SIG-M5 treated with dmso at 0.1 percent for 504 hours (cell line): ENCODE data around the gene PRKCZ.

Experiments
- DNase-seq: peaks from one replicate; lab custom pipeline; 2025; ENCODE audit not compliant: unreplicated experiment; lab: John Stamatoyannopoulos, UW

Gene PRKCZ

DNA sequence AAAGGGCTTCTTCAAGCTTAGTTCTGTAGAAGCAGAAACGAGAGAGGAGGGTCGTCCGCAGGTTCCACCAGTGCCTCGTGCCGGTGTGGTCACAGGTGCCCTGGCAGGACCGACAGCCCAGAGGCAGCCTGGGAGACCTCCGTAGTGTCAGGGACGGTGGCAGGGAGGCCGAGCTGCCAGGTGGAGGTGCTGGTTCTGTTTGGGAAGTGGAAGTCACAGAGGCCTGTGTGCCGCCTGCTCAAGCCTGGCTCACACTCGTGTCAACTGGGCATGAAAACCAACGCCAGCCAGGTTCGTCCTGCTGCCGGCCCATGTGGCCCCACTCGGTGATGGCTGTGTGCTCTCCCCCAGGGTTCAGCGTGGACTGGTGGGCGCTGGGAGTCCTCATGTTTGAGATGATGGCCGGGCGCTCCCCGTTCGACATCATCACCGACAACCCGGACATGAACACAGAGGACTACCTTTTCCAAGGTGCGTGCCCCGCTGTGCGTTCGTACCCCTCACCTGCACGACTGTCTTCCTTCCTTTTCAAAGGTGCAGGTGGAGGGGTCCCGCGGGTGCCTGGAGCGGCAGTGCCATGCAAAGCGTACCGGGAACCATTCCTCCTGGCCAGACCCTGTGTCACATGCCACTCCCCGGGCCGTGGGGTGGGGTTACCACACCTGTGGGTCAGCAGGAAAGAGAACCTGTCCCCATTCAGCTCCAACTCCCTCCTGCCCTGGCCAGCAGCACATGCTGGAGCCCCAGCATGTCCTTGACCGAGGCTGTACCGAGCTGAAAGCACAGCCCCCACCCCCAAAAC lies 123.5 kb downstream of the PRKCZ start:
- DNase-seq, result no peak

DNA sequence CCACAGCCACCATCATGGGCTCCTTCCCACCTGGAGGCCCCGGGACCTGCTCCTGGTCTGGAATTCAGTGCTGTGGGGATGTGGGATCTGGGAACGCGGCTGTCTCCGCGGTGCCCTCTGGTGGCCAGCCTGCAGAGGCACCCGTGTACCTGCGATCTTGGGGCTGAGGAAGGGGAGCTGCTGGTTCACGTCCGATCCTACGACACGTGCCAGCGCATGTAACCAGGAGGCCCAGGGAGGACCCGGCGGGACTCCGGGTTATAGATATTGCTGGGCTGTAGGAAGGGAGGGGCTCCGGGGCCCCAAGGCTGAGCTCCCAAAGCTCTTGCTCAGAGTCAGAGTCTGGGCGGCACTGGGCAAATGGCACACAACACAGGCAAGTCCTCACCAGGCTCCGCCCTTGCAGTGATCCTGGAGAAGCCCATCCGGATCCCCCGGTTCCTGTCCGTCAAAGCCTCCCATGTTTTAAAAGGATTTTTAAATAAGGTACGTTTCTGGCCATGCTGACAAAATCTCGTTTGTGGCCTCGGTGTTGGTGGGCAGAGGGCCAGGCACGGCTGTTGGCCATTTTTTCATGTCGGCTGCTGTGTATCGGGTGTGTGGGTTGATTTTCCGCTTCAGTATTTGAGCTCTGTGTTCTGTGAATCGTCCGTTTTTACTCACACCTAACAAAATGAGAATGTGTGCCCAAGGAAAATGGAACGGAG lies 124.3 kb downstream of the PRKCZ start:
- DNase-seq, result peak; percentile 23

DNA sequence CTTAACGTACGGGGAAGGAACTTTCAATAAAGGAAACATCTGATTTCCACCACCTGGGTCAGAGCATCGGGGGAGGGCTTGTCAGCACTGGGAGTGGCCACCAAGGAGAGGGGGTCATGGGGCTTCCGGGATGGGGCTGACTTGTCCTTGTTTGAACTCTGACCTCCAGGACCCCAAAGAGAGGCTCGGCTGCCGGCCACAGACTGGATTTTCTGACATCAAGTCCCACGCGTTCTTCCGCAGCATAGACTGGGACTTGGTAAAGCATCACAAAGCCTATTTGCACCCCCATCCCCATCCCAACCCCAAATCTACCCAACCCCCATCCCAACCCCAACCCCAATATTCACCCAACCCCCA lies 124.8 kb downstream of the PRKCZ start:
- no peak for DNase-seq

DNA sequence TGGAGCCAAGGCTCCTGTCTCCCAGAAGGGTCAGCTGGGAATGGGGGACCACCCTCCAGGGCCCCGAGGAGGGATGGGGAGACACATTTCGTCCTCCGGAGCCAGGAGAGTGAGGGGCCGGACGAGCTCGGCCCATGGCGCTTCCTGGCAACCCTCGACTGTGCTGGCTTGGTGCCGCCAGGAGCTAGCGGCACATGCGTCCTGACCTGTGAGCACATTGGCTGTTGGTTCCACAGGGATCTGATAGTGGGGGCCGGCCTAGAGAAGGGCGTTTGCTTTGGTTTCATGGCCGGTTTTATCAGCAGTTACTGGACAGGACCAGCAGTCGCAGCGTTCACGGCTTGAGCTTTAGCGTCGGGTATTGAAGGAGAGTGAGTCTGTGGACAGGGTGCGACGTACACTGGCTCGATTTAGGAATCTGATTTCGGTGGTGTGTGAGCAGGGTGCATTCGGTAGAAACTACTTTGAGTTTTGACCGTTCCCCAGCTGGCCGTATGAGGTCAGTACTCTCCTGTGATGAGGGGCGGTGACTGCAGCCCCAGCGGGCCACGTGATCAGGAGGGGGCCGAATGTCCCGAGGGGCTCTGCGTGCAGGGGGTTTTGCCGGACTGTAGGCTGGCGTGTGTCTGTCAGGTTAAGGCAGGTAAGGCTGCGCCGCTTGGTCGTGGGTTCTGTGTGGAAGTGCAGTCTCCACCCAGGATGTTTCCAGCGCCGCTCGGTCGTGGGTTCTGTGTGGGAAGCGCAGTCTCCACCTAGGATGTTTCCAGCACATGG lies 125.7 kb downstream of the PRKCZ start:
- DNase-seq, result no peak

DNA sequence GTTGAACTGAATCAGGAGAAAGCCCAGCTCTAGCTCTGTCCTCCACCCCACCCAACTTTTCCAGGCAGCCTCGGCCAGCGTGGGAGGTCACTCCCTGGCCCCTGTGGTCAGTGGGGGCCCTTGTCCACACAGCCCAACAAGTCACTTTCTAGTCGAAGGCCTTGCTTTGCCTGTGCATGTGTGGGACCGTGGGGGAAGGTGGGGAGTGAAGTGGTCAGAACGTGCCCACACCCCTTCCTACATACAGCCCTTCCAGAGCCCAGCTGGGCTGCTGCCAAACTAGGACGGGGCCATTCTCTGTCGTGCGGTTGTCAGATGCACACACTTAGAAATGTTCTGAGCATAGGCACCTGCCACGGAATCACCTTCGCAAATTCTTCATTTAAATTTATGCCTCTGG lies 126.4 kb downstream of the PRKCZ start:
- no peak for DNase-seq

DNA sequence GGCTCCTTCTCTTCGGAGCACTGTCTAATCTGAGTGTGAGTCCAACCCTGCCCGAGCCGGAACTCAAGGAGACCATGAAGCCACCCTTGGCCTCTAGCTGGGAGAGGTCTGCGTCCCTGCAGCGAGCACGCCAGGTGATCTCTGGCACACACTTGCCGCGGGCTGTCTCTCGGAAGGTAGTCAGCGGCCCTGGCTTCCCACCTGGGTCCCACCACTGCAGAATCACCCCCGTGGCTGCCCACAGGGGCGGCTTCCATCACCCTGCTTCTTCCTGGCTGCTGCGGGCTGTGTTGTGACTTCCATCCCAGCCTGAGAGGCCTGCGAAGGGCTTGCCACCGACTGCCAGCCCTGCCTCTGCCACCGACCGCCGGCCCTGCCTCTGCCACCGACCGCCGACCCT lies 127.3 kb downstream of the PRKCZ start:
- DNase-seq, result no peak

DNA sequence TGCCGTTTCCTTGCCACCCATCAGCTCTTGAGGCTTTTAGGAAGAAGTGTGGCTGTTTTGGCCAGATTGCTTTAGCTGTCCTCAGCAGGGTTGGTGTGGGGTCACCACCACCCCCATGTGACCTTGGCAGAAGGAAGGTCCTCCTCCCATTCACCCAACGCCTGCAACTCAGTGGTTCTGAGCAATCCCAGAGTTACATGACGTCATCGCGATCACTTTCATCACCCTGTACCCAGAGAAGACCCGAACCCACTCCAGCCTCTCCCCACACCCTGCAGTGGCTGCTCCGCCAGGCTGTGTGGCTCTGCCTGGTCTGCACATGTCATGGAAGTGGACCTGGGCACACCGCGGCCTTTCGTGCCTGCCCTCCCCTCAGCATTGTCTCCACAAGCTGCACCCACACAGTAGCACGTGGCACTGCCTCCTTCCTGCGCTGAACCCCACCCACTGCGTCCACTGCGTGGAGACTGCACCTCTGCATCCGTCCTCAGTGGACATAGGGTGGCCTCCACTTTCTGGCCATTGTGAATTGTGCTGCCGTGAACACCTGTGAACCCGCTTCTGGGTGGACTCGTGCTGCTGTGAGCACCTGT lies 127.8 kb downstream of the PRKCZ start:
- DNase-seq, result no peak

DNA sequence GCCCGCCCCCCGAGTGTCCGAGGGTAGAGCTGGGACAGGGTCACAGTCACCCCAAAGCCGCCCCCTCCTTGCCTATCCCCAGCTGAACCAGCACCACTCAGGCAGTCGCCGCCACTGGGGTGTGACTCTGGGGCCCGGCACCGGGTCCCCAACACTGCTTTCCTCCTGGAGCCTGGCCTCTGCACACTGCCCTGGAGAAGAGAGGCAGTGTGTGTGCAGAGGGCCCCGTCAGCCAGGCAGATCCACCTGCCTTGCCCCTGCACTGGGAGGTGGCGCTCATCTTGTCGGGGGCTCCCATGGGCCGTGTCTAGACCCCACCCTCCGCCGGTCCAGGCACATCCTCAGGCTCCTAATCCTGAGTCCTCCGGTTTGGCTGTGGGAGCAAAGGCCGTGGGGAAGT lies 128.7 kb downstream of the PRKCZ start:
- no peak for DNase-seq

DNA sequence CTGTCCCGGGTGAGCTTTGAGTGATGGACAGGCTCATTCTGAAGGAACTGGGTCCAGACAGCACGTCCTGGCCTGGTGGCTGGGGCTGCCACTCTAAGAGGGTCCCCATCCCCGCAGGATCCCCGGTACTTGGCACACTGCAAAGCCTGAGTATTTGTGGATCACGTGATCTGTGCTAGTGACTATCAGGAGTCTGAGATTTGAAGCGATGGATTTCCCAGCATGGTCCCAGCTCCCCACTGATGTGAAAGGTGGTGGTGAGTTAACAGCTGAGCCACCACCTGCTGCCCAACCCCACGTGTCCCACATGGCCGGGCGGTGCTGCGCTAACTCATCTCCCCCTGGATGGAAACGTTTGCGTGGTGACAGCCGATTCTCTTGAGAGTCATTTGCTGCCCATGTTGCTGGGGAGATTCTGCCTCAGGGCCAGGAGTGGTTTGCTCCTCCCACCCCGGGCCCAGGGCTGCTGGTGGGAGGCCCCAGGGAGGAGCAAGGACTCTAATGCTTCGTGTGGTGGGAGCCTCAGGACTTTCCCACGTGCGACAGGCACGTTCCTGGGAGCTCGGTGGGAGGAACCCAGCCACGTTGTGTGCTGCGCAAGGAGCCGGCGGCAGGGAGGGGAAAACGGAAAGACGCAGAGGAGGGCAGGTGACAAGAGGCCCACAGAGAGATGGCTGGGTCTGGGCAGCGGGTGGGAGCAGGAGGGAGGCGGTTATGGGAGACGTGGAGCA lies 129.2 kb downstream of the PRKCZ start:
- DNase-seq, result no peak

DNA sequence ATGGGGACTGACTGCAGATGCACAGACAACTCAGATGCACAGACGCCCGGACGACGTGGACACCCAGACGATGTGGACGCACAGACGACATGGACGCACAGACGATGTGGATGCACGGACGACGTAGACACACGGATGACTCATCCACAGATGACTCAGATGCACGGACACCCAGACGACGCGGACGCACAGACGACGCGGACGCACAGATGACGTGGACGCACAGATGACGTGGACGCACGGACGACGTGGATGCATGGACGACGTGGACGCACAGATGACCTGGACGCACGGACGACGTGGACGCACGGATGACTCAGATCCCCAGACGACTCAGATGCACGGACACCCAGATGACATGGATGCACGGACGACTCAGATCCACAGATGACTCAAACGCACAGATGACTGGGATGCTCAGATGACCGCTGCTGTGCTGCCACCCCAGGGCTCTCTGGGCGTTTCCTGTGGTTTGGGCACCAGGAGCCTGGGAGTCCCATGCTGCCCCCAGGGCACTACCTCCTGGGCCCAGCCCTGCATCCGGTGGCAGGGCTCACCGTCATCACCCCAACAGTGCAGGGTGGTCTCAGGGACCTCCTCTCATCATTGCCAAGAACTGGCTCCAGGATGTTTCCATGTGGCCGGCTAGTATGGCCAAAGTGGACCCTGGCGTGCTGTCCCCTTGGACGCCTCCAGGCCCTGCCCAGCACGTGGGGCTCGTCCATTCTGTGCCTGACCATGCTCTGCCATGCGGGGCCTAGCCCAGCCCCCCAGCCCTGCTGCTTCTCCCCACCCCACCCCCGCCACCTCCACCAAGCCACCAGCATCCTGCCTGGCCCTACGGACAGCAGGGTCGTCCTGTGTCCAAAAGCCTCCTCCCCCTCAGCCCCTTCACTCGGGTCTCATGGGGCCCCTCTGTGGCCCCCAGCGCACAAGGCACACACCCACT lies 130.4 kb downstream of the PRKCZ start:
- DNase-seq, result no peak

DNA sequence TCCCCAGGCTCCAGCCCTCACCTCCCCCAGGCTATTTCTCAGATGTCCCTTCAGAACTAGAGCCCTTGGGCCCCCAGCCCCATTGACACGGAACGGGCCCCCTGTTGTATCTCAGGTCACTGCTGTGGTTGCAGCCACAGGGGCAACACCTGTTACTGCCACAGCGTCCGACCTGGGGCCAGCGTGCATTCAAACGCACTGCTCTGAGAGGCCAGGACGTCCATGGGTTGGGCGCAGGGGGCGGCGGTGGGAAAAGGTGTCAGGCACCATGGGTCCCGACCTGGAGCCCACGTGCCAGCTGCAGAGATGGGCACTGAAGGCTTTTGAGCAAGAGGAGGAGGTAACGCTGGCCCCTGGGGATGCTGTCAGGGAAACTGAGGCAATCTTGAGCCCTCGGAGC lies 131.1 kb downstream of the PRKCZ start:
- no peak for DNase-seq

DNA sequence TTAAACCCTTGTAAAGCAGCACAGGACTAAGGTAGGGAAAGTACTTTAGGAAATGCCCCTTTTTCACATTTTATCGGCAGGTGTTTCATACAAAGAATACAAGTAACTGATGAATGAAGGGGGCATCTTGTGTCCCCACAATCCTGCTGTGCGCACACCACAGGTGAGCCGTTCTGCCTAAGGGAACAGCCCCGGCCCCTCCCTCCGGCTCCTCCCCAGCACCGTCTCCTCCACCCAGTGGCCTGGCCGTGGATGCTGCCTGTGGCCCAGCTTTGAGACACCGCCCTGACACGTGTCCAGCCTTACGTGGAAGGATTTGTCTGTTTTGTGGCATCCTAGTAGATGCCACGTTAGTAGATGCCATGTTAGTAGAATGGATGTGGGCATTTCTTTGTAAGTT lies 131.5 kb downstream of the PRKCZ start:
- DNase-seq, result no peak

DNA sequence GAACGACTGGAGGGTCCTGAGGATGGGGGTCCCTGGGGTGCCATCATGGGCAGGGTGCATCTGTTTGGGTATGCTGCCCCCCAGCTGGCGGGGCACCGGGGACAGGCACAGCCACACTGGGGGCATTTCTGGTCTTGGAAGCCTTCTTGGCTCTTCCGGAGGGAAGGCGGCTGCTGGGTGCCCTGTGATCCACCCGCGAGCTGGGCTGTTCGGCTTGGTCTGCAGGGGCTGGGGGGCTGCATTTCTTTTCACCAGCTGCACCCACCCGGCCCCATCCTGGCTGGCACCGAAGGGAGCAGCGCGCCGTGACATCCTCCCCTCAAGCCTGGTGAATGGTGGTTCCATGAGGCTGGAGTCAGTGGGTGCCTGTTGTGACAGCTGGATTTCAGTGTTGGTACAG lies 132.2 kb downstream of the PRKCZ start:
- no peak for DNase-seq

DNA sequence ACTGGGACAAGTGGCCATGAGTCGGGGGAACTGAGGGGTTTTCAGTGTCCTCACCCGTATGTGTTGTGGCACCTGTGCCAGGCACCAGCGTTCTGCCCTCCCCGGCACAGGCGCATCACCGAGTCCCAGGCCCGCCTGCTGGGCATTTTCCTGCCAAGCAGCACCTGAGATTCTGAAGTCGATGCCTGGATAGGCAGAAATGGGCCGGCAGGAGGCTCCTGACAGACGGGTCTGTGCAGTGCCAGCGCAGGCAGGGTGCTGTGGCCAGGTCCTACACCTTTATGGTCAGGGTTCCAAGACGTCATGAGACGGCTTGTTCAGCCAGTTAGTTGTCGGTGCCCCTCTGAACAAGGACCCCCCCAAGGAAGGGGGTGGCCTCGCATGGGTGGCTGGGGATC lies 133.7 kb downstream of the PRKCZ start:
- no peak for DNase-seq

DNA sequence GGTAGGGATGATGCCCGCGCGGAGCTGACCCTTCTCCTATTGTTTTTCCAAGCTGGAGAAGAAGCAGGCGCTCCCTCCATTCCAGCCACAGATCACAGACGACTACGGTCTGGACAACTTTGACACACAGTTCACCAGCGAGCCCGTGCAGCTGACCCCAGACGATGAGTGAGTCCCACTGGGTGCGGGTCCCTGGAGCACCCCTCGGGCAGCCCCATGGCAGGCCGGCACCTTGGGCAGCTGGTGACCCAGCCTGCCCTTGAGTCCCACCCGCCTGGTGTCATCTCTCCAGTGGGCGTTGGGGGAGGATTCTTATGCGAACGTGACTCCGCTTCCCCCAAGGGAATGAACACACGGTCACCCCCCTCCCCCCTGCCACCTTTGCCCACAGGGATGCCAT lies 134.3 kb downstream of the PRKCZ start:
- DNase-seq, result no peak

DNA sequence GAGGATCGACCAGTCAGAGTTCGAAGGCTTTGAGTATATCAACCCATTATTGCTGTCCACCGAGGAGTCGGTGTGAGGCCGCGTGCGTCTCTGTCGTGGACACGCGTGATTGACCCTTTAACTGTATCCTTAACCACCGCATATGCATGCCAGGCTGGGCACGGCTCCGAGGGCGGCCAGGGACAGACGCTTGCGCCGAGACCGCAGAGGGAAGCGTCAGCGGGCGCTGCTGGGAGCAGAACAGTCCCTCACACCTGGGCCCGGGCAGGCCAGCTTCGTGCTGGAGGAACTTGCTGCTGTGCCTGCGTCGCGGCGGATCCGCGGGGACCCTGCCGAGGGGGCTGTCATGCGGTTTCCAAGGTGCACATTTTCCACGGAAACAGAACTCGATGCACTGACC lies 134.7 kb downstream of the PRKCZ start:
- DNase-seq, result no peak

DNA sequence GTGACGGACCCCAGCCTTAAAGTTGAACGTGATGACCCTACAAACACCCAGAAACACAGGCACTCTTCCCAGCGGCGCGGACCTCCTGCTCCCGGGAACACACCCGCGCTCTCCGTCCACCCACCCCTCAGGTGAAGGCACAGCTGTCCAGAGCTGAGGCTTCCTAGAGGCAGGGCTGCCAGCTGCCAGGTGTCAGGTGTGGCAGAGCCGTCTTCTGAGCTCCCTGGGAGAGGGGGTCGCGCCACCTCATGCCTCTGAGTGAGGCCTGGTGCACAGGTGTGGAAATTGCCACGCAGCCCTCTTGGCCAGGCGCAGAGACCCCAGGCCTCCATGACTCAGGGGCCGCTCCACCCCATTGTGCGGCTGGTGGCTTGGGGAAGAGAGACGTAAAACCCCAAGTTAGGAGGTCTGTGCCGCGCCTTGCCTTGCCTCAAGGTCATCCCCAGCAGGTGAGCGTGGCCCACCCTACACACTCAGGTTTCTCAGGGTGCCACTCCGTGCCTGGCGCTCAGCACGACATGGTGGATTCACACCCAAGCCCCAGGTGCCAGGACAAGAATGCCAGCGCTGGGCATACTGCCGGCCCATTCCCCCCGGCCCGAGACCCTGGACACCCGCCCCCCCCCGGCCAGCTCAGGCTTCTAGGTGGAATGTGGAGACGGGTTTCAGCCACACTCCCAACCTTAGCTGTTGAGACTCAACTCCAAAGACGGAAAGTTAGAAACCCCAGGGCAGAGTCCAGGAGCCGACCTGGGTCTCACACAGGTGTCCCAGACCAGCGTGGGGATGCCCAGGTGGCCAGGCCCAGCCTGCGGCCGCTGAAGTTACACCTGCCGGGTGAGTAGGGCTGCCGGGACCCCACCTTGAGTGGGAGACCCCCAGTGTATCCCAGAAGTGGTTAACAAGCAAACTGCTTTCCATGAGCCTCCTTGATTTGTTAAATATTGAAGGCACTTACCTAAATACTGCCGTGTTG lies 136.0 kb downstream of the PRKCZ start:
- no peak for DNase-seq

DNA sequence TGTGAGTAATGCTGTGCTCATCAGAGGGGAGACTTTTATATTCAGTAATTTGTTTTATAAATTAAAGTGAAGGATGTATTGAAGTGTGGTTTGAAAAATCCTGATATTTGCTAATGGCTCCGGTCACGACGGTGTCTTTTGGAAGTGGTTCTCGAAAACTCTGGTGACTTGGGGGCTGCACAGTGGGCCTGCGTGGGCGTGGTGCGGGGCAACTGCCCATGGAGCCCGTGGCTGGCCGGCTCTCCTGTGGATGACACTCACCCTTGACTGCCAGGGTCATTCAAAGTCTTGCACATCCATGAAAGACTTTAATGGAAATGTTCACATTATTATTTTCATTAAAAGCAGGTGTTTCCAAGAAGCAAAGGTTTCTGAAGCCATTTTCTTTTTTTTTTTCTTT lies 136.7 kb downstream of the PRKCZ start:
- DNase-seq, result no peak

DNA sequence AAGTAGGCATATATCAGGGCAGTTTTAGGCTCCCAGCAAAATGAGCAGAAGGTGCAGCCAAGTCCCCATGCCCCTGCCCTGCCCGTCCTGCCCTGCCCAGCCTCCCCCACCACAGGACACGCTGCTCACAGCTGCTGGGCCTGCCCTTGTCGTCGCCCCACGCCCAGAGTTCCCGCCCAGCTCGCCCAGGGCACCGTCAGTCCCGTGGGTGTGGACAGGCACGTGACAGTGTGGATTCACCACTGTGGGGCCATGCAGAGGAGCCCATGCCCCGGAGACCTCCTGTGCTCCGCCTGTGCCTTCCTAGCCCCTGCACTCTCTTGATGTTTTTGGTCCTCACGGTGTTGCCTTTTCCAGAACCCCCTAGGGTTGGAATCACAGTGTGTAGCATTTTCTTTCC lies 137.4 kb downstream of the PRKCZ start:
- no peak for DNase-seq
